ENCODE results near the gene PTH2R. TPM values are rescaled to one million over a fixed set of nuclear protein-coding genes. Genes with fewer than 3 reads are reported as not detected.
"Not testable (repeated sequence)": the region's sequence is repeated elsewhere in the genome, so short reads cannot be mapped to it uniquely, and the experiment has no call there.

The PTH2R gene
- total RNA-seq, 1 donor from 2014 or later = not detected

DNA sequence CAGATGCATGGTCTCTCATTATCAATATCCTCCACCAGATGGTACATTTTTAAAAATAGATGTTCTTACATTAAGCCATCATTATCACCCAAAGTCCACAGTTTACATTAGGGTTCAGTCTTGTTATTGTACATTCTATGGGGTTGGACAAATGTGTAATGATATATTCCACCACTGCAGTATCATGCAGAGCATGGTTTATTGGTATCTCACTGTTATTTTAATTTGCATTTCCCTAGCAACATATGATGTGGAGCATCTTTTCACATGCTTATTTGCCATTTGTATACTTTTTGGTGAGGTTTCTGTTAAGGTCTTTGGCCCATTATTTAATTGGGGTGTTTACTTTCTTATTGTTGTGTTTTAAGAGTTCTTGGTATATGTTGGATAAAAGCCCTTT lies 95.7 kb downstream of the PTH2R start:
- H3K27me3 Mint-ChIP-seq (ENCODE audit: unreplicated experiment) = no peaks in the 10 kb centered on the region
- H3K36me3 Mint-ChIP-seq (ENCODE audit: low read depth, unreplicated experiment) = no peaks in the 10 kb centered on the region
- no peak for TF ChIP-seq CTCF (IDR thresholded peaks at IDR 0.05; ENCODE audit: unreplicated experiment)
- H3K4me3 Mint-ChIP-seq (ENCODE audit: unreplicated experiment) = no peak overlapping the region
- DNase-seq (ENCODE audit: low spot score) = no peak
- H3K4me1 Mint-ChIP-seq (ENCODE audit: unreplicated experiment) = no peaks in the 10 kb centered on the region
- no peaks in the 10 kb centered on the region for H3K9me3 Mint-ChIP-seq (ENCODE audit: unreplicated experiment)
- H3K27ac Mint-ChIP-seq (ENCODE audit: unreplicated experiment) = no peak overlapping the region

- not testable (repeated sequence) for H3K9me3 Mint-ChIP-seq (ENCODE audit: unreplicated experiment); H3K36me3 Mint-ChIP-seq (ENCODE audit: low read depth, unreplicated experiment); DNase-seq (ENCODE audit: low spot score); H3K27me3 Mint-ChIP-seq (ENCODE audit: unreplicated experiment); H3K4me3 Mint-ChIP-seq (ENCODE audit: unreplicated experiment); H3K27ac Mint-ChIP-seq (ENCODE audit: unreplicated experiment); H3K4me1 Mint-ChIP-seq (ENCODE audit: unreplicated experiment)
Observed at GRCh38 chr2:208505365-208505764, 98.8 kb downstream of the PTH2R start.

- Mint-ChIP-seq H3K36me3 (ENCODE audit: low read depth, unreplicated experiment) (no peaks in the 10 kb centered on the region), H3K4me1 (ENCODE audit: unreplicated experiment) (no peaks in the 10 kb centered on the region), H3K4me3 (ENCODE audit: unreplicated experiment) (no peak overlapping the region), H3K27ac (ENCODE audit: unreplicated experiment) (no peak overlapping the region), H3K9me3 (ENCODE audit: unreplicated experiment) (no peaks in the 10 kb centered on the region), H3K27me3 (ENCODE audit: unreplicated experiment) (no peaks in the 10 kb centered on the region)
- DNase-seq (ENCODE audit: low spot score) = no peak
- no peak for TF ChIP-seq CTCF (IDR thresholded peaks at IDR 0.05; ENCODE audit: unreplicated experiment)
Observed at GRCh38 chr2:208509586-208509985, 103.0 kb downstream of the PTH2R start.

GRCh38 chr2:208511016-208511415 lies 104.4 kb downstream of the PTH2R start:
- H3K9me3 Mint-ChIP-seq (ENCODE audit: unreplicated experiment) = no peaks in the 10 kb centered on the region
- no peak overlapping the region for H3K4me3 Mint-ChIP-seq (ENCODE audit: unreplicated experiment)
- H3K4me1 Mint-ChIP-seq (ENCODE audit: unreplicated experiment) = no peaks in the 10 kb centered on the region
- no peaks in the 10 kb centered on the region for H3K27me3 Mint-ChIP-seq (ENCODE audit: unreplicated experiment)
- H3K36me3 Mint-ChIP-seq (ENCODE audit: low read depth, unreplicated experiment) = no peaks in the 10 kb centered on the region
- DNase-seq (ENCODE audit: low spot score) = no peak
- no peak overlapping the region for H3K27ac Mint-ChIP-seq (ENCODE audit: unreplicated experiment)
- TF ChIP-seq CTCF (IDR thresholded peaks at IDR 0.05; ENCODE audit: unreplicated experiment) = no peak

- no peaks in the 10 kb centered on the region for H3K27me3 Mint-ChIP-seq (ENCODE audit: unreplicated experiment)
- no peaks in the 10 kb centered on the region for H3K36me3 Mint-ChIP-seq (ENCODE audit: low read depth, unreplicated experiment)
- no peak for TF ChIP-seq CTCF (IDR thresholded peaks at IDR 0.05; ENCODE audit: unreplicated experiment)
- H3K4me3 Mint-ChIP-seq (ENCODE audit: unreplicated experiment) = no peak overlapping the region
- no peak overlapping the region for H3K27ac Mint-ChIP-seq (ENCODE audit: unreplicated experiment)
- H3K4me1 Mint-ChIP-seq (ENCODE audit: unreplicated experiment) = no peaks in the 10 kb centered on the region
- no peak for DNase-seq (ENCODE audit: low spot score)
- no peaks in the 10 kb centered on the region for H3K9me3 Mint-ChIP-seq (ENCODE audit: unreplicated experiment)
Observed at GRCh38 chr2:208511573-208511972, 105.0 kb downstream of the PTH2R start.

GRCh38 chr2:208515099-208515498 lies 108.5 kb downstream of the PTH2R start:
- Mint-ChIP-seq H3K4me1 (ENCODE audit: unreplicated experiment) (no peaks in the 10 kb centered on the region), H3K36me3 (ENCODE audit: low read depth, unreplicated experiment) (no peaks in the 10 kb centered on the region), H3K4me3 (ENCODE audit: unreplicated experiment) (no peak overlapping the region), H3K9me3 (ENCODE audit: unreplicated experiment) (no peaks in the 10 kb centered on the region), H3K27ac (ENCODE audit: unreplicated experiment) (no peak overlapping the region), H3K27me3 (ENCODE audit: unreplicated experiment) (no peaks in the 10 kb centered on the region)
- TF ChIP-seq CTCF (IDR thresholded peaks at IDR 0.05; ENCODE audit: unreplicated experiment) = no peak
- DNase-seq (ENCODE audit: low spot score) = no peak

DNA sequence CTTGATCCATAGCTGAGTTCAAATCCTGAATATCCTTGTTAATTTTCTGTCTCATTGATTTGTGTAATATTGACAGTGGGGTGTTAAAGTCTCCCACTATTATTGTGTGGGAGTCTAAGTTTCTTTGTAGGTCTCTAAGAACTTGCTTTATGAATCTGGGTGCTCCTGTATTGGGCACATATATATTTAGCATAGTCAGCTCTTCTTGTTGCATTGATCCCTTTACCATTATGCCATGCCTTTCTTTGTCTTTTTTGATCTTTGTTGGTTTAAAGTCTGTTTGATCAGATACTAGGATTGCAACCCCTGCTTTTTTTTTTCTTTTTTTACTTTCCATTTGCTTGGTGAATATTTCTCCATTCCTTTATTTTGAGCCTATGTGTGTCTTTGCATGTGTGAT lies 116.5 kb downstream of the PTH2R start:
- H3K9me3 Mint-ChIP-seq (ENCODE audit: unreplicated experiment); H3K27me3 Mint-ChIP-seq (ENCODE audit: unreplicated experiment); H3K36me3 Mint-ChIP-seq (ENCODE audit: low read depth, unreplicated experiment); H3K4me1 Mint-ChIP-seq (ENCODE audit: unreplicated experiment); H3K4me3 Mint-ChIP-seq (ENCODE audit: unreplicated experiment); H3K27ac Mint-ChIP-seq (ENCODE audit: unreplicated experiment); DNase-seq (ENCODE audit: low spot score): not testable (repeated sequence)

- H3K4me3 Mint-ChIP-seq (ENCODE audit: unreplicated experiment); DNase-seq (ENCODE audit: low spot score); H3K27ac Mint-ChIP-seq (ENCODE audit: unreplicated experiment); H3K9me3 Mint-ChIP-seq (ENCODE audit: unreplicated experiment); H3K27me3 Mint-ChIP-seq (ENCODE audit: unreplicated experiment); H3K36me3 Mint-ChIP-seq (ENCODE audit: low read depth, unreplicated experiment); H3K4me1 Mint-ChIP-seq (ENCODE audit: unreplicated experiment): not testable (repeated sequence)
Observed at GRCh38 chr2:208525165-208525564, 118.6 kb downstream of the PTH2R start.

Data from endothelial cell (in vitro differentiated cells).